ENCODE data around the gene ARHGAP26. TPM values are rescaled to one million over a fixed set of nuclear protein-coding genes. Genes with fewer than 3 reads are reported as not detected.

ARHGAP26 gene
- total and polyA plus RNA-seq, 2 of the 4 experiments (the other 2 are of a cell fraction): 0.54 to 0.56 TPM

DNA sequence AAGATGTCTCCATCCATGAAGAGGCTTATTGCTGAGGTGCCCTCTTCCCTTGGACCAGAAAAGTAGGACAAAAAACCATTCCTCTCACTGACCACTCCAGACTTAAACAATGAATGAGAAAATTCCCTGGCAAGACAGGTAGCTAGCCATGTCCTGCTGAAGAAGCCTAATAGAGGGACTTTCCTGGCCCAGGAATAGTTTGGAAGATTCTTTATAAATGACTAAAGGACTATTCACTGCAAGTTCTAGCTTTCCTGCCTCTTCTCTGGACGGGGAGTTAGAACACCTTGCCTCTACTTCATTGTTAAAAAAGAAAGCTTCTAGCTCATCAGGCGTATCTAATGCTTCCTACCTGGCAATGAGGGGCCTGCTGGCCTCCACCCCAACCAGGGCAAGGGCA is 479.7 kb downstream of the ARHGAP26 start:
- in situ Hi-C loops (cut with MboI; ENCODE audit: low sequenced_read_pairs): no loop called here
- peak; percentile 26 for DNase-seq

More for the DNA sequence above, 479.7 kb downstream of the ARHGAP26 start:
- Histone ChIP-seq H2BK20ac (ENCODE audit: low read depth, low read length) (peak overlapping the region; percentile 91), H3K56ac (ENCODE audit: extremely low read depth, insufficient read depth, low read length) (no peak overlapping the region), H2AFZ (replicated peaks; ENCODE audit: low read length, poor library complexity) (peak overlapping the region; percentile 56), H3K27ac (ENCODE audit: insufficient read depth, low read length) (peak overlapping the region; percentile 85; the same call in 1 of the 2 replicates), H2BK5ac (ENCODE audit: low read depth, low read length, poor library complexity, severe bottlenecking) (peak overlapping the region; percentile 72), H2AK5ac (ENCODE audit: low read depth, low read length) (peak overlapping the region; percentile 91), H4K8ac (ENCODE audit: low read depth in 2 of 2, low read length in 2 of 2) (peak overlapping the region; percentile 0 to 73; a peak in 2 of 4 replicates), H3K9ac (ENCODE audit: low read depth, low read length) (no peak overlapping the region), H3K27me3 (ENCODE audit: control insufficient read depth, insufficient read depth, low read length) (no peaks in the 10 kb centered on the region), H3K9me1 (ENCODE audit: insufficient read depth, low read length) (peaks cover 14% of the 10 kb centered on the region), H3K4me2 (ENCODE audit: low read depth, low read length) (no peak overlapping the region), H3K4me3 (ENCODE audit: insufficient read depth, low read depth, low read length) (no peak overlapping the region), H3K18ac (ENCODE audit: low read depth, low read length) (peak overlapping the region; percentile 97), H3K79me1 (ENCODE audit: low read depth in 1 of 2, low read length in 2 of 2) (peaks cover 0 to 5% of the 10 kb centered on the region in 2 experiments; a peak in 1 of 4 replicates), H3K36me3 (ENCODE audit: control insufficient read depth, insufficient read depth, low read length) (no peaks in the 10 kb centered on the region), H4K5ac (ENCODE audit: low read depth, low read length) (peak overlapping the region; percentile 66), H4K20me1 (ENCODE audit: insufficient read depth, low read length) (no peaks in the 10 kb centered on the region), H4K91ac (ENCODE audit: insufficient read depth, low read depth, low read length) (peak overlapping the region; percentile 92), H3K4ac (ENCODE audit: low read depth, low read length) (peak overlapping the region; percentile 81), H3K23ac (ENCODE audit: low read depth, low read length) (peak overlapping the region; percentile 54), H2AK9ac (replicated peaks; ENCODE audit: low read depth, low read length, poor library complexity) (peak overlapping the region; percentile 43), H2BK120ac (ENCODE audit: low read depth, low read length) (peak overlapping the region; percentile 90), H3K9me3 (ENCODE audit: control insufficient read depth, insufficient read depth, low read length) (no peaks in the 10 kb centered on the region), H3K14ac (replicated peaks; ENCODE audit: low read depth, low read length) (peak overlapping the region; percentile 71), H2BK15ac (ENCODE audit: low read depth, low read length) (peak overlapping the region; percentile 75), H3K4me1 (ENCODE audit: control insufficient read depth, insufficient read depth, low read length) (peaks cover 20% of the 10 kb centered on the region)
- ChIA-PET CTCF (no interaction called here), POLR2A (ENCODE audit: unreplicated experiment) (interaction anchor here (0.5 kb wide), 1 partner anchor 96 kb away, joined by 16 read pairs; no protein-coding TSS in a partner anchor)
- dilution Hi-C loops (cut with HindIII; ENCODE audit: low sequenced_read_pairs, unreplicated experiment): no loop called here
- TF ChIP-seq SMC3 (IDR thresholded peaks at IDR 0.05; ENCODE audit: low read depth, low read length) (no peak), RCOR1 (IDR thresholded peaks at IDR 0.05; ENCODE audit: insufficient replicate concordance, low read length) (no peak), NFE2L2 (IDR thresholded peaks at IDR 0.05; ENCODE audit: low read depth, low read length) (no peak), CEBPB (IDR thresholded peaks at IDR 0.05; ENCODE audit: low read depth, low read length) (no peak), MAFK (IDR thresholded peaks at IDR 0.05; ENCODE audit: low read depth, low read length) (no peak), CHD1 (IDR thresholded peaks at IDR 0.05; ENCODE audit: low read depth, low read length) (no peak), MAZ (IDR thresholded peaks at IDR 0.05; ENCODE audit: borderline replicate concordance, low read depth, low read length) (no peak)
- TF ChIP-seq, protein P1, sequence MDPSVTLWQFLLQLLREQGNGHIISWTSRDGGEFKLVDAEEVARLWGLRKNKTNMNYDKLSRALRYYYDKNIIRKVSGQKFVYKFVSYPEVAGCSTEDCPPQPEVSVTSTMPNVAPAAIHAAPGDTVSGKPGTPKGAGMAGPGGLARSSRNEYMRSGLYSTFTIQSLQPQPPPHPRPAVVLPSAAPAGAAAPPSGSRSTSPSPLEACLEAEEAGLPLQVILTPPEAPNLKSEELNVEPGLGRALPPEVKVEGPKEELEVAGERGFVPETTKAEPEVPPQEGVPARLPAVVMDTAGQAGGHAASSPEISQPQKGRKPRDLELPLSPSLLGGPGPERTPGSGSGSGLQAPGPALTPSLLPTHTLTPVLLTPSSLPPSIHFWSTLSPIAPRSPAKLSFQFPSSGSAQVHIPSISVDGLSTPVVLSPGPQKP (IDR thresholded peaks at IDR 0.05; ENCODE audit: borderline replicate concordance, low read depth, low read length): no peak
- TF ChIP-seq, protein P2, sequence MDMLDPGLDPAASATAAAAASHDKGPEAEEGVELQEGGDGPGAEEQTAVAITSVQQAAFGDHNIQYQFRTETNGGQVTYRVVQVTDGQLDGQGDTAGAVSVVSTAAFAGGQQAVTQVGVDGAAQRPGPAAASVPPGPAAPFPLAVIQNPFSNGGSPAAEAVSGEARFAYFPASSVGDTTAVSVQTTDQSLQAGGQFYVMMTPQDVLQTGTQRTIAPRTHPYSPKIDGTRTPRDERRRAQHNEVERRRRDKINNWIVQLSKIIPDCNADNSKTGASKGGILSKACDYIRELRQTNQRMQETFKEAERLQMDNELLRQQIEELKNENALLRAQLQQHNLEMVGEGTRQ (IDR thresholded peaks at IDR 0.05; ENCODE audit: low read depth, low read length): no peak
- BruUV-seq (replicated peaks): no TSS peak
- intact Hi-C loops (cut with micrococcal nuclease): loop anchor here (5.0 kb wide), 1 partner anchor 152 kb away; the partner anchor contains the start of gene NR3C1
- no peak for ATAC-seq (ENCODE audit: low read depth)
- no CpG with 5 or more reads among the region's 2 CpGs for WGBS, 2 experiments (ENCODE audit: extremely low coverage in 2 of 2, insufficient read length in 1 of 2)
